Activated CD4-positive, alpha-beta T cell treated with anti-CD3 and anti-CD28 coated beads for 48 hours (primary cell): Measurements from ENCODE around the gene SLCO2A1.

Source experiments
- DNase-seq: peaks from one replicate; pipeline ENCODE4 v3.0.0-alpha.2; 2020

SLCO2A1 gene

GRCh38 chr3:133945381-133946095 is 84.2 kb downstream of the SLCO2A1 start:
- DNase-seq: no peak

- DNase-seq: no peak
Observed at GRCh38 chr3:133944641-133945380, 84.9 kb downstream of the SLCO2A1 start.

- no peak for DNase-seq
Observed at GRCh38 chr3:133944181-133944580, 85.5 kb downstream of the SLCO2A1 start.

- no peak for DNase-seq
Observed at GRCh38 chr3:133943639-133944141, 86.0 kb downstream of the SLCO2A1 start.

GRCh38 chr3:133943031-133943535 is 86.6 kb downstream of the SLCO2A1 start:
- DNase-seq: no peak

- no peak for DNase-seq
Observed at GRCh38 chr3:133941415-133941821, 88.3 kb downstream of the SLCO2A1 start.

- no peak for DNase-seq
Observed at GRCh38 chr3:133940536-133940935, 89.2 kb downstream of the SLCO2A1 start.

GRCh38 chr3:133939463-133939835 is 90.3 kb downstream of the SLCO2A1 start:
- no peak for DNase-seq

GRCh38 chr3:133938770-133939462 is 90.8 kb downstream of the SLCO2A1 start:
- DNase-seq: no peak

- DNase-seq: no peak
Observed at GRCh38 chr3:133937756-133938601, 91.7 kb downstream of the SLCO2A1 start.

- no peak for DNase-seq
Observed at GRCh38 chr3:133937061-133937686, 92.6 kb downstream of the SLCO2A1 start.

GRCh38 chr3:133935843-133936769 is 93.6 kb downstream of the SLCO2A1 start:
- DNase-seq: no peak

- DNase-seq: no peak
Observed at GRCh38 chr3:133934996-133935842, 94.5 kb downstream of the SLCO2A1 start.

- no peak for DNase-seq
Observed at GRCh38 chr3:133934073-133934970, 95.4 kb downstream of the SLCO2A1 start.

GRCh38 chr3:133933097-133934024 is 96.4 kb downstream of the SLCO2A1 start:
- DNase-seq: no peak

GRCh38 chr3:133932009-133932408 is 97.7 kb downstream of the SLCO2A1 start:
- no peak for DNase-seq

GRCh38 chr3:133931084-133931483 is 98.6 kb downstream of the SLCO2A1 start:
- no peak for DNase-seq
